Activated T-cell treated with anti-CD3 and anti-CD28 coated beads, Interleukin-2, amount 50 U/mL, for 1 hour (primary cell): Measurements from ENCODE around the gene OLFM1.
"Not testable (repeated sequence)": the region's sequence is repeated elsewhere in the genome, so short reads cannot be mapped to it uniquely, and the experiment has no call there.

Source experiments
- DNase-seq: peaks from one replicate; pipeline ENCODE4 v3.0.0-alpha.2; 2020

Gene OLFM1

GRCh38 chr9:135108831-135109510 is 21.5 kb downstream of the OLFM1 start:
- no peak for DNase-seq

- no peak for DNase-seq
Observed at GRCh38 chr9:135109650-135110049, 22.2 kb downstream of the OLFM1 start.

- DNase-seq, result no peak
Observed at GRCh38 chr9:135110416-135110815, 22.9 kb downstream of the OLFM1 start.

GRCh38 chr9:135111600-135111999 is 24.1 kb downstream of the OLFM1 start:
- not testable (repeated sequence) for DNase-seq

GRCh38 chr9:135116371-135116770 is 28.9 kb downstream of the OLFM1 start:
- DNase-seq, result no peak

DNA sequence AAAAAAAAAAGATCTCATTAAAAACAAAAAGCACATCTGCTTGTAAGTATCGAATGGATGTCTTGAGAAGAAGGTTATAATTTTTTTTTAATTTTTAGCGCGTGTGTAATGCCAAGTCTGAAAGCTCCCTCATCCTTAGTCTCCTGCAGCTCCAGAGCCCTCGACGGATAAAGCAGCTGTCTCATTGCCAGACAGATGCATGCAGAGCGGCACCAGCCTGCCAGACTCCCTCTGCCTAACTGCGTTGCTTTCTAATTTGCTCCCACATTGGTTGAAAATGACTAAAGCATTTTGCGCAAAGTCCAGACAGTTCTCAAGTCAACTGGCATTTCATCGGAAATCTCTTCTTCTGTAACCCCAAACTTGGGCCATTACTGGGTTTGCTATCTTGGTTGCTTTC is 29.4 kb downstream of the OLFM1 start:
- DNase-seq, result no peak

- no peak for DNase-seq
Observed at GRCh38 chr9:135117281-135117680, 29.8 kb downstream of the OLFM1 start.

DNA sequence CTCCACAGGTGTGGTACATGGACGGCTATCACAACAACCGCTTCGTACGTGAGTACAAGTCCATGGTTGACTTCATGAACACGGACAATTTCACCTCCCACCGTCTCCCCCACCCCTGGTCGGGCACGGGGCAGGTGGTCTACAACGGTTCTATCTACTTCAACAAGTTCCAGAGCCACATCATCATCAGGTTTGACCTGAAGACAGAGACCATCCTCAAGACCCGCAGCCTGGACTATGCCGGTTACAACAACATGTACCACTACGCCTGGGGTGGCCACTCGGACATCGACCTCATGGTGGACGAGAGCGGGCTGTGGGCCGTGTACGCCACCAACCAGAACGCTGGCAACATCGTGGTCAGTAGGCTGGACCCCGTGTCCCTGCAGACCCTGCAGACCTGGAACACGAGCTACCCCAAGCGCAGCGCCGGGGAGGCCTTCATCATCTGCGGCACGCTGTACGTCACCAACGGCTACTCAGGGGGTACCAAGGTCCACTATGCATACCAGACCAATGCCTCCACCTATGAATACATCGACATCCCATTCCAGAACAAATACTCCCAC is 32.1 kb downstream of the OLFM1 start:
- no peak for DNase-seq

DNA sequence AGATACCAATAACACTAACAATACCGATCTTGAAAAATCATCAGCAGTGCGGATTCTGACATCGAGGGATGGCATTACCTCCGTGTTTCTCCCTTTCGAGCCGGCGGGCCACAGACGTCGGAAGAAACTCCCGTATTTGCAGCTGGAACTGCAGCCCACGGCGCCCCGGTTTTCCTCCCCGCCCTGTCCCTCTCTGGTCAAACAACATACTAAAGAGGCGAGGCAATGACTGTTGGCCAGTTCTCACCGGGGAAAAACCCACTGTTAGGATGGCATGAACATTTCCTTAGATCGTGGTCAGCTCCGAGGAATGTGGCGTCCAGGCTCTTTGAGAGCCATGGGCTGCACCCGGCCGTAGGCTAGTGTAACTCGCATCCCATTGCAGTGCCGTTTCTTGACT is 32.8 kb downstream of the OLFM1 start:
- no peak for DNase-seq

- DNase-seq, result no peak
Observed at GRCh38 chr9:135122316-135122715, 34.8 kb downstream of the OLFM1 start.

GRCh38 chr9:135123126-135123772 is 35.8 kb downstream of the OLFM1 start:
- no peak for DNase-seq

GRCh38 chr9:135123773-135124134 is 36.3 kb downstream of the OLFM1 start:
- DNase-seq, result no peak

DNA sequence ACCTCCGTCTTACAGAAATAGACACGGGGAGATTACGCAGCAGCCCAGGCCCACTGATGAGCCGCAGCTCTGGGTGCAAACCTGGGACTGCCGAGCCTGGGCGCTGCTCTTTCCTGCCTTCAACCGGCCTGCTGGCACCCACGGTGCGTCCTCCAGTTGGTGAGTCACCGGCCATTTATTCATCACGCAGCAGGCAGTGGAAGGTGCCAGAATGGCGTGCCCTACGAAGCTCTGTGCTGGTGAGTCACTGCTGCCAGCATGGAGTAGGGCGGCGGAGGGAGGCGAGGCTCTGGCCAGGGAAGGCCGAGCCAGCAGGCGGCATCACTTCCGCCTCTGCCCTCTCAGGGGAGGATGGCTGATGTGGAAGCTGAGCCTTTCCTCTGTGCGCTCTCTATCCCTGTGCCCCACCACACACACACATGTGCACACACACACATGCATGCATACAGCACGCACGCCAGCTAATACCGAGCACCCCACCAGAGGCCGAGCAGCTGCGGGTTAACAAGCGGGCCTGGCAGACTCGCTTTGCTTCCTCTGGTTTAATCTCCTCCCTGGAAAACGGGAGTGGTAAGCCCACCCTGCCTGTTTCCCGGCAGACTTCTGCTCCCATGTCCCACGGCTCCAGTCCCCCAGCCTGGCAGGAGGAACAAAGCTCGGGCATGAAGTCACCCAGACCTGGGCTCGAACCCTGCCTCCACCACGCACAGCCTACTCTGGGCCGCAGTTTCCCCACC is 39.2 kb downstream of the OLFM1 start:
- DNase-seq, result no peak

GRCh38 chr9:135127718-135128670 is 40.5 kb downstream of the OLFM1 start:
- no peak for DNase-seq

- no peak for DNase-seq
Observed at GRCh38 chr9:135129137-135129695, 41.7 kb downstream of the OLFM1 start.

GRCh38 chr9:135130207-135130976 is 42.9 kb downstream of the OLFM1 start:
- no peak for DNase-seq

DNA sequence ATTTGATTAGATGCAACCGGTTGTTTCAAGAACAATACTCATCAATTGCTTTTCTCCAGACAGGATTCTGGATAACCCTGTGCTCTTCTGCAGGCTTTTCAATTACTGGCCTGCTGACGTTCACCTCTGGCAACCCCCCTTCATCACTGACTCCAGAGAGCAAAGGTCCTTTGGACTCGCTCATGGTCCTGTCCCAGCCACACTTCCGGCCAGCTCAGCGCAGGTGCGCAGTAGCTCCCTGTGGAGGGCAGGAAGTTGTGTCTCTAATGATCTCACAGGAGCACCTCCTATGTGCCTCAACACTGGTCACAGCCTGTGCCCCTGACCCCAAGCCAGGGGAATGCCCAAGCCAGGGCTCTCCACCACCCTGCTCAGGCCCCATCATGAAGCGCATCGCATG is 44.0 kb downstream of the OLFM1 start:
- DNase-seq, result no peak

DNA sequence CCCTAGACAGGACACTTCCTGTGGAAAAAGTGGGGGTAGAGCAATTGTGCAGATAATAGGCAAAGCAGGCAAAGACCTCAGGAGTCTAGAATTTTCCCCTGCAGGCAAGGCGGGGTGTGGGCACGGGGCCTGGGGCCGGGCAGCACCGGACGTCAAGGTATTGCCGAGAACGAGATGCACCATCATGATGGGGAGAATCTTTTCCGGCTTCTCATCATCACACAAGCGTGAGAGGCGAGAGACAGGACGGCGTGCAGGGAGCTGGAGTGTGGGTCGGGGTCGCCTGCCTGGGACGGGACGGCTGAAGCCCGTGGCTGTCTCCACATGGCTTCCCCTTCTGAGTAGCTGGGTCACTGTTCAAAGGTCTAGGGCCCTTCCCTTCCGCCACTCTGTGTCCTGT is 44.5 kb downstream of the OLFM1 start:
- DNase-seq, result no peak

DNA sequence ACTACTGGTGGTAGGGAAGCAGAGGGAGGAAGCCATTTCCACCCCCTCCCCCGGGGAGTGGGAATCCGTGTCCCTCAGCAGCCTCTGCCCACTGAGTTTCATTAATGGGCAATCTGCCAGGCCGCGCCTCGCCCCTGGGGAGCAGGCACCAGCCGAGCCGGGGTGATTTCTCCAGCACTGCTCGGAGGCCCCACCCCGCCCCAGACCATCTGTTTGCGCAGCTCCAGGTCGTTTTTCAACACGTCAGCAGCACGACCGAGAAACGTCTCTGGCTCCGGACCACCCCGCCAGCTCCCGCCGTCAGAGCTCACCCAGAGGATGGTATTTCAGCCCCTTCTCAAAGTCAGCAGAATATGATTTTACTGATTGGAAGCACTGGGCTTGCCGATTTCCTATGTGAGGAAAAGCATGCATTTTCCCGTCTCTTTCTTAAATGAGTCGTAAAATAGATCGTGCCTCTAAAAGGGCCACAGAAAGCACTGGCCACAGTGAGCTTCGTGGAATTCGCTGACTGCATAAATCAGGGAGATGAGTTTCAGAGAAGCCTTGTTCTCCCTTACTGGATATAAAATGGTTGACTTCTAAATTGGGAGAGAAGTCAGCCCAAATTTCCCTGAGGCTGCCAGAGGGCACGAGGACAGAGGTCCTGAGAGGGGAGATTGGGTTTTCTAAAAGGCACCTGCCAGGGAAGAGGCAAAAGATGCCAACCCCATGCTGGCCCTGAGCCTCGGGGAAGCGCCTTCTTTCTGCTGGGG is 47.0 kb downstream of the OLFM1 start:
- DNase-seq, result no peak

- no peak for DNase-seq
Observed at GRCh38 chr9:135135171-135135928, 47.9 kb downstream of the OLFM1 start.
